ENCODE results near the gene DCC.

The DCC gene

GRCh38 chr18:52750995-52751394 is 411.0 kb downstream of the DCC start:
- Histone ChIP-seq H3K27me3 (ENCODE audit: control insufficient read depth, low read length) (no peaks in the 10 kb centered on the region), H3K36me3 (ENCODE audit: control insufficient read depth, low read length) (no peaks in the 10 kb centered on the region), H3K9me3 (ENCODE audit: control insufficient read depth, insufficient read depth, low read length) (peaks cover 9% of the 10 kb centered on the region; the same call in 1 of the 2 replicates), H3K4me2 (ENCODE audit: low read length) (no peak overlapping the region), H3K79me2 (ENCODE audit: control insufficient read depth, low read length) (no peaks in the 10 kb centered on the region), H3K9me2 (replicated peaks; ENCODE audit: control insufficient read depth, low read length) (no peaks in the 10 kb centered on the region), H3K4me3 (ENCODE audit: low read length) (no peak overlapping the region), H4K20me1 (ENCODE audit: control insufficient read depth, insufficient read depth, low read depth, low read length) (no peaks in the 10 kb centered on the region), H3F3A (ENCODE audit: control insufficient read depth, insufficient read depth) (no peaks in the 10 kb centered on the region), H3K27ac (ENCODE audit: low read depth, low read length) (no peak overlapping the region), H3K4me1 (ENCODE audit: control insufficient read depth, low read length) (no peaks in the 10 kb centered on the region)
- TF ChIP-seq CTCF (IDR thresholded peaks at IDR 0.05; ENCODE audit: low read depth, low read length, poor library complexity, severe bottlenecking) = no peak
- no peak for TF ChIP-seq EZH2phosphoT487 (IDR thresholded peaks at IDR 0.05; ENCODE audit: borderline replicate concordance, low read length)

GRCh38 chr18:52764316-52764715 is 424.3 kb downstream of the DCC start:
- Histone ChIP-seq H3K27ac (ENCODE audit: low read depth, low read length) (no peak overlapping the region), H4K20me1 (ENCODE audit: control insufficient read depth, insufficient read depth, low read depth, low read length) (no peaks in the 10 kb centered on the region), H3K27me3 (ENCODE audit: control insufficient read depth, low read length) (no peaks in the 10 kb centered on the region), H3K4me1 (ENCODE audit: control insufficient read depth, low read length) (no peaks in the 10 kb centered on the region), H3F3A (ENCODE audit: control insufficient read depth, insufficient read depth) (no peaks in the 10 kb centered on the region), H3K4me3 (ENCODE audit: low read length) (no peak overlapping the region), H3K4me2 (ENCODE audit: low read length) (no peak overlapping the region), H3K36me3 (ENCODE audit: control insufficient read depth, low read length) (no peaks in the 10 kb centered on the region), H3K9me3 (ENCODE audit: control insufficient read depth, insufficient read depth, low read length) (no peaks in the 10 kb centered on the region), H3K79me2 (ENCODE audit: control insufficient read depth, low read length) (no peaks in the 10 kb centered on the region), H3K9me2 (replicated peaks; ENCODE audit: control insufficient read depth, low read length) (no peaks in the 10 kb centered on the region)
- no peak for TF ChIP-seq CTCF (IDR thresholded peaks at IDR 0.05; ENCODE audit: low read depth, low read length, poor library complexity, severe bottlenecking)
- no peak for TF ChIP-seq EZH2phosphoT487 (IDR thresholded peaks at IDR 0.05; ENCODE audit: borderline replicate concordance, low read length)

- H3F3A ChIP-seq (ENCODE audit: control insufficient read depth, insufficient read depth) = no peaks in the 10 kb centered on the region
- no peaks in the 10 kb centered on the region for H3K79me2 ChIP-seq (ENCODE audit: control insufficient read depth, low read length)
- TF ChIP-seq CTCF (IDR thresholded peaks at IDR 0.05; ENCODE audit: low read depth, low read length, poor library complexity, severe bottlenecking) (no peak), EZH2phosphoT487 (IDR thresholded peaks at IDR 0.05; ENCODE audit: borderline replicate concordance, low read length) (no peak)
Observed at GRCh38 chr18:52766002-52766545, 426.1 kb downstream of the DCC start.

More at GRCh38 chr18:52766002-52766545, 426.1 kb downstream of the DCC start:
- Histone ChIP-seq H4K20me1 (ENCODE audit: control insufficient read depth, insufficient read depth, low read depth, low read length) (no peaks in the 10 kb centered on the region), H3K36me3 (ENCODE audit: control insufficient read depth, low read length) (no peaks in the 10 kb centered on the region), H3K27ac (ENCODE audit: low read depth, low read length) (no peak overlapping the region), H3K4me2 (ENCODE audit: low read length) (no peak overlapping the region), H3K9me2 (replicated peaks; ENCODE audit: control insufficient read depth, low read length) (no peaks in the 10 kb centered on the region), H3K4me3 (ENCODE audit: low read length) (no peak overlapping the region), H3K4me1 (ENCODE audit: control insufficient read depth, low read length) (no peaks in the 10 kb centered on the region), H3K9me3 (ENCODE audit: control insufficient read depth, insufficient read depth, low read length) (no peaks in the 10 kb centered on the region), H3K27me3 (ENCODE audit: control insufficient read depth, low read length) (no peaks in the 10 kb centered on the region)
